HEK293T (cell line): ENCODE data around the gene RBM6.

Experiments used
- ARNT ChIP-seq: fragments of 450-650 bp; IDR thresholded peaks from 2 replicates; pipeline ENCODE4 v1.6.1; 2017; ENCODE audit warnings: mild to moderate bottlenecking
- BHLHE40 ChIP-seq: fragments of 450-650 bp; IDR thresholded peaks from 2 replicates; pipeline ENCODE4 v1.6.1; 2016; ENCODE audit warnings: mild to moderate bottlenecking, moderate library complexity, borderline replicate concordance
- LEF1 ChIP-seq: fragments of 450-650 bp; IDR thresholded peaks from 2 replicates; pipeline ENCODE4 v1.6.1; 2017; ENCODE audit warnings: mild to moderate bottlenecking, borderline replicate concordance
- PKNOX1 ChIP-seq: fragments of 450-650 bp; IDR thresholded peaks from 2 replicates; pipeline ENCODE4 v1.6.1; 2016
- SP1 ChIP-seq: fragments of 450-650 bp; IDR thresholded peaks from 2 replicates; pipeline ENCODE4 v1.6.1; 2017
- SUZ12 ChIP-seq: fragments of 450-650 bp; IDR thresholded peaks from 2 replicates; pipeline ENCODE4 v1.6.1; 2016; ENCODE audit warnings: mild to moderate bottlenecking

- TF ChIP-seq SP1 (no peak), BHLHE40 (no peak), LEF1 (no peak), ARNT (no peak), SUZ12 (no peak), PKNOX1 (no peak)
These were observed 138.7 kb downstream of the RBM6 start for GRCh38 chr3:50078622-50079021.
